ENCODE results near the gene FBXW4. TPM values are rescaled to one million over a fixed set of nuclear protein-coding genes. Genes with fewer than 3 reads are reported as not detected.

The FBXW4 gene
- total RNA-seq, 4 donors from 2014 or later: 57.0 to 84.8 (median 65.2) TPM

DNA sequence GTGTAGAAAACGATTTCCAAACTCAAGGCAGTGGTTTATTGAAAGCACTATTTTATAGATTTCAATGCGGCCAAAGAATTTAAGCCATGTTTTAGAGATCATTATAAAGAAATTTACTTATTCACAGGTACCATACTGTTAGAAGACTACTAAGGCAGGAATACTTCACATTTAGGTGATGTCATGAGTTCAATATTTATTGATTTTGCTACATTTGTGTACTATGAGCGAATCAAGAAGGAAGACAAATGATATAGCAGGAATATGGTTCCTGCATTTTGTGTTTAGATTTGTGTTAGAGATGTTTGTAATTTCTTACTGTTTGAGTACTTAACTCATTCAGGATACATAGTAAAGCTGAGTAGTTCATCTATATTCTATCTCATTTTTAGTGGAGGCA is 1.7 kb upstream of the FBXW4 start:
- WGBS, 2 donors: 78 to 88% methylated on average over 3 of the region's 3 CpGs
- Histone ChIP-seq H3K27ac (no peak overlapping the region), H3K4me3 (no peak overlapping the region), H3K4me1 (peaks cover 0 to 29% (median 13%) of the 10 kb centered on the region in 4 donors), H3K27me3 (no peaks in the 10 kb centered on the region), H3K9me3 (no peaks in the 10 kb centered on the region), H3K36me3 (peaks cover 0 to 4% (median 0%) of the 10 kb centered on the region in 3 donors)
- no peak for DNase-seq (ENCODE audit: low spot score in 2 of 2)
- TF ChIP-seq, protein P1, sequence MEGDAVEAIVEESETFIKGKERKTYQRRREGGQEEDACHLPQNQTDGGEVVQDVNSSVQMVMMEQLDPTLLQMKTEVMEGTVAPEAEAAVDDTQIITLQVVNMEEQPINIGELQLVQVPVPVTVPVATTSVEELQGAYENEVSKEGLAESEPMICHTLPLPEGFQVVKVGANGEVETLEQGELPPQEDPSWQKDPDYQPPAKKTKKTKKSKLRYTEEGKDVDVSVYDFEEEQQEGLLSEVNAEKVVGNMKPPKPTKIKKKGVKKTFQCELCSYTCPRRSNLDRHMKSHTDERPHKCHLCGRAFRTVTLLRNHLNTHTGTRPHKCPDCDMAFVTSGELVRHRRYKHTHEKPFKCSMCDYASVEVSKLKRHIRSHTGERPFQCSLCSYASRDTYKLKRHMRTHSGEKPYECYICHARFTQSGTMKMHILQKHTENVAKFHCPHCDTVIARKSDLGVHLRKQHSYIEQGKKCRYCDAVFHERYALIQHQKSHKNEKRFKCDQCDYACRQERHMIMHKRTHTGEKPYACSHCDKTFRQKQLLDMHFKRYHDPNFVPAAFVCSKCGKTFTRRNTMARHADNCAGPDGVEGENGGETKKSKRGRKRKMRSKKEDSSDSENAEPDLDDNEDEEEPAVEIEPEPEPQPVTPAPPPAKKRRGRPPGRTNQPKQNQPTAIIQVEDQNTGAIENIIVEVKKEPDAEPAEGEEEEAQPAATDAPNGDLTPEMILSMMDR (IDR thresholded peaks at IDR 0.05): no peak
- no peak for TF ChIP-seq POLR2A (IDR thresholded peaks at IDR 0.05)
- TF ChIP-seq EP300 (IDR thresholded peaks at IDR 0.05): no peak

GRCh38 chr10:101695404-101695890 is 477 bp upstream of the FBXW4 start:
- TF ChIP-seq, protein P1 (IDR thresholded peaks at IDR 0.05): no peak
- TF ChIP-seq POLR2A (IDR thresholded peaks at IDR 0.05) (no peak), EP300 (IDR thresholded peaks at IDR 0.05) (no peak)
- WGBS, 2 donors: 78 to 83% methylated on average over 10 of the region's 10 CpGs
- Histone ChIP-seq H3K9me3 (no peaks in the 10 kb centered on the region), H3K4me1 (peaks cover 0 to 41% (median 13%) of the 10 kb centered on the region in 4 donors), H3K4me3 (peak overlapping the region; percentile 57 to 97 (median 68)), H3K27ac (peak overlapping the region; percentile 84 to 99 (median 96)), H3K27me3 (no peaks in the 10 kb centered on the region), H3K36me3 (peaks cover 0 to 4% (median 0%) of the 10 kb centered on the region in 3 donors)
- peak in 1 of 2 donors; percentile 5 for DNase-seq (ENCODE audit: low spot score in 2 of 2)

- Histone ChIP-seq H3K27me3 (no peaks in the 10 kb centered on the region), H3K9me3 (no peaks in the 10 kb centered on the region), H3K4me1 (peaks cover 0 to 54% (median 15%) of the 10 kb centered on the region in 4 donors), H3K4me3 (peak overlapping the region; percentile 57 to 97 (median 68)), H3K36me3 (no peaks in the 10 kb centered on the region), H3K27ac (peak overlapping the region; percentile 84 to 99 (median 96))
- WGBS, 2 donors: 1% methylated on average over 36 to 53 of the region's 63 CpGs
- peak; percentile 23 to 39 for DNase-seq (ENCODE audit: low spot score in 2 of 2)
- TF ChIP-seq, protein P1 (IDR thresholded peaks at IDR 0.05): no peak
- TF ChIP-seq EP300 (IDR thresholded peaks at IDR 0.05) (no peak), POLR2A (IDR thresholded peaks at IDR 0.05) (no peak)
These were observed 844 bp downstream of the FBXW4 start for GRCh38 chr10:101693978-101694673.

- WGBS, 2 donors: 2% methylated on average over 4 of the region's 4 CpGs
- no peak for TF ChIP-seq EP300 (IDR thresholded peaks at IDR 0.05)
- TF ChIP-seq POLR2A (IDR thresholded peaks at IDR 0.05): no peak
- TF ChIP-seq, protein P1 (IDR thresholded peaks at IDR 0.05): no peak
- H3K4me1 ChIP-seq: peaks cover 0 to 59% (median 15%) of the 10 kb centered on the region in 4 donors
- H3K4me3 ChIP-seq: peak overlapping the region; percentile 57 to 97 (median 68)
- H3K9me3 ChIP-seq: no peaks in the 10 kb centered on the region
- no peaks in the 10 kb centered on the region for H3K36me3 ChIP-seq
- DNase-seq (ENCODE audit: low spot score in 2 of 2): peak in 1 of 2 donors; percentile 21
- no peaks in the 10 kb centered on the region for H3K27me3 ChIP-seq
- H3K27ac ChIP-seq: peak overlapping the region; percentile 84 to 99 (median 96)
These were observed 1.4 kb downstream of the FBXW4 start for GRCh38 chr10:101693651-101693977.

DNA sequence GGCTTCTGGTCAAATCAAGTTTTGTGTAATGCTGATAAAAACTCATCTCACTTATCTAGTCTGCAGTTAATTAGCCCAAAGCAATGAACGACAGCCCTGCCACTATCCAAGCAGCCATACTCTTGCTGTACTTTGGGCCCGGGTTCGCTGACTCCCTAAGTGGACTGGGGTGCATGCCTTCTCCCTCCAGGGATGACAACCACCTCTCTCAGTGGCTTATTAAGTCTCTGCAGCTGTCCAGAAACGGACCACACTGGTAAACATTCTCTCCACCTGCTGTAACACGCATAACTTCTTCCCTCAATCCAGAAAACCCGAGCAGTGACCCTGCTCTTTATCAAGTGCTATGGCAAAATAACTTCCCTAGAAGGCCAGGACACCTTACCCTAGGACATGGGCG is 3.9 kb downstream of the FBXW4 start:
- Histone ChIP-seq H3K27ac (no peak overlapping the region), H3K4me1 (peaks cover 0 to 65% (median 15%) of the 10 kb centered on the region in 4 donors), H3K27me3 (no peaks in the 10 kb centered on the region), H3K36me3 (no peaks in the 10 kb centered on the region), H3K4me3 (no peak overlapping the region), H3K9me3 (no peaks in the 10 kb centered on the region)
- TF ChIP-seq POLR2A (IDR thresholded peaks at IDR 0.05) (no peak), EP300 (IDR thresholded peaks at IDR 0.05) (no peak)
- TF ChIP-seq, protein P1 (IDR thresholded peaks at IDR 0.05): no peak
- WGBS, 2 donors: 78 to 81% methylated on average over 7 of the region's 7 CpGs
- DNase-seq (ENCODE audit: low spot score in 2 of 2): no peak
